Left colon (tissue), 2 donors: Measurements from ENCODE around the gene ANKRD13D. TPM values are rescaled to one million over a fixed set of nuclear protein-coding genes. Genes with fewer than 3 reads are reported as not detected.

Experiments
- ATAC-seq: fragments of 200-7000 bp; cut with Tn5 transposase; one replicate; pipeline ENCODE4 v1.9.1; 2020; ENCODE audit warnings: mild to moderate bottlenecking, moderate library complexity
- DNase-seq, 2 donors: peaks; one replicate each; pipeline ENCODE4 v3.0.0-alpha.2; 2020
- intact Hi-C, 2 donors: fragments of 100-400 bp; cut with DNase I in 1 of 2; cut with micrococcal nuclease in 1 of 2; formaldehyde crosslinking; loops; one replicate each; pipeline versions ENCODE4 v1.11.2 to v1.14.0; 2022; cut with DNase I, micrococcal nuclease
- total RNA-seq, 2 donors: library from RNA; stranded (reverse); fragmentation: NEBNext Ultra II Directional; extraction: Animal tissue kit (Norgen Biotek cat#: 25700); gene quantifications; one replicate each; pipeline ENCODE4 v1.2.1, GENCODE V29; 2021
- donor health status: DM: no; HTN: no; CAD: no.
- donor health status: DM: yes; HTN: yes; CAD: no.

The ANKRD13D gene
- total RNA-seq, 2 donors from 2014 or later = 26.9 to 29.6 TPM

GRCh38 chr11:67292671-67293070 is 3.6 kb downstream of the ANKRD13D start:
- intact Hi-C loops = no loop called here
- ATAC-seq (no peak), DNase-seq (no peak)

- intact Hi-C loops = no loop called here
- no peak for DNase-seq
- ATAC-seq = no peak
These were observed 4.0 kb downstream of the ANKRD13D start for GRCh38 chr11:67293090-67293489.

- DNase-seq (no peak), ATAC-seq (no peak)
- intact Hi-C loops = no loop called here
These were observed 6.7 kb downstream of the ANKRD13D start for GRCh38 chr11:67295846-67296245.

- intact Hi-C loops = no loop called here
- no peak for ATAC-seq
- no peak for DNase-seq
These were observed 9.7 kb downstream of the ANKRD13D start for GRCh38 chr11:67298786-67299185.

- peak in 1 of 2 donors; percentile 24 for DNase-seq
- no peak for ATAC-seq
- intact Hi-C loops = no loop called here
These were observed 10.5 kb downstream of the ANKRD13D start for GRCh38 chr11:67299471-67300191.

- ATAC-seq (no peak), DNase-seq (peak in 1 of 2 donors; percentile 23)
- intact Hi-C loops = no loop called here
These were observed 11.2 kb downstream of the ANKRD13D start for GRCh38 chr11:67300256-67300755.

GRCh38 chr11:67300756-67301312 is 11.7 kb downstream of the ANKRD13D start:
- intact Hi-C loops = no loop called here
- DNase-seq (peak; percentile 11 to 23), ATAC-seq (no peak)

- DNase-seq (peak; percentile 13 to 32), ATAC-seq (no peak)
- intact Hi-C loops = no loop called here
These were observed 12.3 kb downstream of the ANKRD13D start for GRCh38 chr11:67301313-67301921.

- DNase-seq (peak; percentile 74 to 80), ATAC-seq (peak; percentile 62)
These were observed 12.9 kb downstream of the ANKRD13D start for GRCh38 chr11:67301951-67302516.

GRCh38 chr11:67302571-67303131 is 13.5 kb downstream of the ANKRD13D start:
- DNase-seq = peak; percentile 56 to 62

More at GRCh38 chr11:67301951-67302516, 12.9 kb downstream of the ANKRD13D start:
- intact Hi-C loops = no loop called here

GRCh38 chr11:67303132-67303834 is 14.2 kb downstream of the ANKRD13D start, which contains the start of gene SSH3:
Gene SSH3, plus strand, starts transcription at chr11:67303530. Its CDS starts 96 bp downstream, at chr11:67303626.
- DNase-seq (peak; percentile 89), ATAC-seq (peak; percentile 86)
- intact Hi-C loops = no loop called here

More at GRCh38 chr11:67302571-67303131, 13.5 kb downstream of the ANKRD13D start:
- intact Hi-C loops = no loop called here
- ATAC-seq = peak; percentile 49

- intact Hi-C loops = no loop called here
- DNase-seq (peak in 1 of 2 donors; percentile 59), ATAC-seq (peak; percentile 47)
These were observed 14.8 kb downstream of the ANKRD13D start for GRCh38 chr11:67303835-67304411.

- intact Hi-C loops = no loop called here
- ATAC-seq (no peak), DNase-seq (peak in 1 of 2 donors; percentile 9)
These were observed 15.5 kb downstream of the ANKRD13D start for GRCh38 chr11:67304511-67305113.

- intact Hi-C loops = no loop called here
- ATAC-seq (no peak), DNase-seq (no peak)
These were observed 17.9 kb downstream of the ANKRD13D start for GRCh38 chr11:67306769-67307544.

- intact Hi-C loops = no loop called here
- DNase-seq (no peak), ATAC-seq (no peak)
These were observed 18.5 kb downstream of the ANKRD13D start for GRCh38 chr11:67307545-67308001.

GRCh38 chr11:67308031-67308866 is 19.1 kb downstream of the ANKRD13D start:
- intact Hi-C loops = no loop called here
- DNase-seq = no peak
- no peak for ATAC-seq
